ENCODE results near the gene CACNA1E. TPM values are rescaled to one million over a fixed set of nuclear protein-coding genes. Genes with fewer than 3 reads are reported as not detected.

The CACNA1E gene
- total RNA-seq, 1 experiment from 2014 or later = not detected

GRCh38 chr1:181593042-181593441 lies 109.7 kb downstream of the CACNA1E start:
- TF ChIP-seq CTCF (conservative IDR thresholded peaks at IDR 0.05; ENCODE audit: low read depth, low read length) = no peak
- no peak for TF ChIP-seq EZH2 (IDR thresholded peaks at IDR 0.05; ENCODE audit: borderline replicate concordance, low read depth, low read length, poor library complexity, severe bottlenecking)
- Histone ChIP-seq H3K27ac (ENCODE audit: low read depth, low read length, poor library complexity, severe bottlenecking) (no peak overlapping the region), H3K4me1 (ENCODE audit: insufficient read depth, low read length, poor library complexity, severe bottlenecking) (no peaks in the 10 kb centered on the region), H3K4me3 (ENCODE audit: low read depth, low read length, poor library complexity, severe bottlenecking) (no peak overlapping the region), H3K9me3 (ENCODE audit: low read depth, low read length, poor library complexity, severe bottlenecking) (no peaks in the 10 kb centered on the region), H3K27me3 (replicated peaks; ENCODE audit: insufficient read depth, low read depth, low read length, poor library complexity) (peaks cover 21% of the 10 kb centered on the region), H3K36me3 (ENCODE audit: insufficient read depth, low read length, poor library complexity, severe bottlenecking) (no peaks in the 10 kb centered on the region)
- CTCF ChIA-PET = no interaction called here
- intact Hi-C loops (cut with micrococcal nuclease; ENCODE audit: unreplicated experiment) = no loop called here
- no TSS peak for BruUV-seq (replicated peaks)
- no peak for DNase-seq (ENCODE audit: low spot score)
- POLR2A ChIA-PET (ENCODE audit: low non-redundant PET) = no interaction called here

- H3K27ac ChIP-seq (ENCODE audit: low read depth, low read length, poor library complexity, severe bottlenecking) = no peak overlapping the region
- no peaks in the 10 kb centered on the region for H3K4me1 ChIP-seq (ENCODE audit: insufficient read depth, low read length, poor library complexity, severe bottlenecking)
- CTCF ChIA-PET = no interaction called here
- no peaks in the 10 kb centered on the region for H3K9me3 ChIP-seq (ENCODE audit: low read depth, low read length, poor library complexity, severe bottlenecking)
- peaks cover 21% of the 10 kb centered on the region for H3K27me3 ChIP-seq (replicated peaks; ENCODE audit: insufficient read depth, low read depth, low read length, poor library complexity)
- POLR2A ChIA-PET (ENCODE audit: low non-redundant PET) = no interaction called here
- H3K36me3 ChIP-seq (ENCODE audit: insufficient read depth, low read length, poor library complexity, severe bottlenecking) = no peaks in the 10 kb centered on the region
- no TSS peak for BruUV-seq (replicated peaks)
- no peak for DNase-seq (ENCODE audit: low spot score)
- intact Hi-C loops (cut with micrococcal nuclease; ENCODE audit: unreplicated experiment) = no loop called here
- TF ChIP-seq CTCF (conservative IDR thresholded peaks at IDR 0.05; ENCODE audit: low read depth, low read length) = no peak
- H3K4me3 ChIP-seq (ENCODE audit: low read depth, low read length, poor library complexity, severe bottlenecking) = no peak overlapping the region
Measured at GRCh38 chr1:181594553-181594952, 111.2 kb downstream of the CACNA1E start.

- TF ChIP-seq CTCF (conservative IDR thresholded peaks at IDR 0.05; ENCODE audit: low read depth, low read length) = no peak
- TF ChIP-seq EZH2 (IDR thresholded peaks at IDR 0.05; ENCODE audit: borderline replicate concordance, low read depth, low read length, poor library complexity, severe bottlenecking) = no peak
- no peak for DNase-seq (ENCODE audit: low spot score)
- H3K9me3 ChIP-seq (ENCODE audit: low read depth, low read length, poor library complexity, severe bottlenecking) = no peaks in the 10 kb centered on the region
- peaks cover 21% of the 10 kb centered on the region for H3K27me3 ChIP-seq (replicated peaks; ENCODE audit: insufficient read depth, low read depth, low read length, poor library complexity)
- intact Hi-C loops (cut with micrococcal nuclease; ENCODE audit: unreplicated experiment) = no loop called here
- no peak overlapping the region for H3K27ac ChIP-seq (ENCODE audit: low read depth, low read length, poor library complexity, severe bottlenecking)
- POLR2A ChIA-PET (ENCODE audit: low non-redundant PET) = no interaction called here
- BruUV-seq (replicated peaks) = no TSS peak
- no peaks in the 10 kb centered on the region for H3K4me1 ChIP-seq (ENCODE audit: insufficient read depth, low read length, poor library complexity, severe bottlenecking)
- H3K4me3 ChIP-seq (ENCODE audit: low read depth, low read length, poor library complexity, severe bottlenecking) = no peak overlapping the region
- CTCF ChIA-PET = no interaction called here
- H3K36me3 ChIP-seq (ENCODE audit: insufficient read depth, low read length, poor library complexity, severe bottlenecking) = no peaks in the 10 kb centered on the region
Measured at GRCh38 chr1:181595234-181595633, 111.9 kb downstream of the CACNA1E start.
